ENCODE results near the gene TFDP1.
"Not testable (repeated sequence)": the region's sequence is repeated elsewhere in the genome, so short reads cannot be mapped to it uniquely, and the experiment has no call there.

The TFDP1 gene

DNA sequence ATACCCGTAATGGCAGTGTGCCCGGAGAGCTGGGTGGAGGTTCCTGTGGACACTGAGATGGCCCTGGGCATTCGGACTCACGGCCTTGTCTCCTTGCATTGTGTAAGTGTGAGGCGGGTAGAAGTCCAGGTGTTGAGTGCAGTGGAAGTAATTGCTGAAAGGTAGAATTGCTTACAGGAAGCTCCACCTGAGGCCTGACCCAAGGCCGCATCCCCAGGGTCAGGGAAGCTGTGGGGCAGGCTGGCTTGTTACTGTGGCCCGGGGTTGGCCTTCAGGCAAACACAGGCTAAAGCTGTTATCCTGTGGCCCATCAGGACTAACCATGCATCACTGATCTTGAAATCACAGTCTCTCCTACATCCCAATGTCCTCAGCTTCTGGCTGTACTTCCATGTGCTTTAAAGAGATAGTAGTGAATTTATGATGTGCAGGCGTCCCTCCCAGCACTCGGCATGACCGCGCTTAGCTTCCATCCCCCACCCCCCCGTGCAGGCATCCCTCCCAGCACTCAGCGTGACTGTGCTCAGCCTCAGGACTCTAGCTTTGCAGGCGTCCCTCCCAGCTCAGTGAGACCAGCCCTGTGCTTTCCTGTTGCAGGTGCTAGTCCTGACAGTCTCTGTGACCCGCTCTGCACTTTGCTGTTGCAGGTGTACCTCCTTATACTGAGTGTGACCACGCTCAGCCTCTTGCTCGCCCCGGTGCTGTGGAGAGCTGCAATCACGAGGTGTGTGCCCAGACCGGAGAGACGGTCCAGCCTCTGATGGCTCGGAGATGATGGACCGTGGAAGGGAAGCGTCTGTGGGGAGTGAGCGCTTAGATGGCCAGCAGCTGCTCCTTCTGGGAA lies 35.6 kb upstream of the TFDP1 start:
- no peak overlapping the region for H3K27ac ChIP-seq

DNA sequence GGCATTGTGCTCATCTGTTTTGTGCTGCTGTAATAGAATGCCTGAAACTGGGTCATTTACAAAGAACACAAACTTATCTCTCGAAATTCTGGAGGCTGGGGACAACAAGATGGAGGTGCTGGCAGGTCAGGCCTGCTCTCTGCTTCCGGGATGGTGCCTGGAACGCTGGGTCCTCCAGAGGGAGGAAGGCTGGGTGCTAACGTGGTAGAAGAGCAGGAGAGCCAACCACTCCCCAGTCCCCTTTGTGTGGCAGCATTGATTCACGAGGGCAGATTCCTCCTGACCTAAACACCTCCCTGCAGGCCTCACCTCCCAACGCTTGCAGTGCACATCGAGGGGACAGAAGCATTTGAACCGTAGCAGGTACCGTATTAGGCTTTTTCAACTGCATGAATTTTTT lies 34.1 kb upstream of the TFDP1 start:
- H3K27ac ChIP-seq, result no peak overlapping the region
- no peak for DNase-seq (ENCODE audit: low read depth, low spot score)

More for the DNA sequence above, 35.6 kb upstream of the TFDP1 start:
- DNase-seq (ENCODE audit: low read depth, low spot score), result no peak

DNA sequence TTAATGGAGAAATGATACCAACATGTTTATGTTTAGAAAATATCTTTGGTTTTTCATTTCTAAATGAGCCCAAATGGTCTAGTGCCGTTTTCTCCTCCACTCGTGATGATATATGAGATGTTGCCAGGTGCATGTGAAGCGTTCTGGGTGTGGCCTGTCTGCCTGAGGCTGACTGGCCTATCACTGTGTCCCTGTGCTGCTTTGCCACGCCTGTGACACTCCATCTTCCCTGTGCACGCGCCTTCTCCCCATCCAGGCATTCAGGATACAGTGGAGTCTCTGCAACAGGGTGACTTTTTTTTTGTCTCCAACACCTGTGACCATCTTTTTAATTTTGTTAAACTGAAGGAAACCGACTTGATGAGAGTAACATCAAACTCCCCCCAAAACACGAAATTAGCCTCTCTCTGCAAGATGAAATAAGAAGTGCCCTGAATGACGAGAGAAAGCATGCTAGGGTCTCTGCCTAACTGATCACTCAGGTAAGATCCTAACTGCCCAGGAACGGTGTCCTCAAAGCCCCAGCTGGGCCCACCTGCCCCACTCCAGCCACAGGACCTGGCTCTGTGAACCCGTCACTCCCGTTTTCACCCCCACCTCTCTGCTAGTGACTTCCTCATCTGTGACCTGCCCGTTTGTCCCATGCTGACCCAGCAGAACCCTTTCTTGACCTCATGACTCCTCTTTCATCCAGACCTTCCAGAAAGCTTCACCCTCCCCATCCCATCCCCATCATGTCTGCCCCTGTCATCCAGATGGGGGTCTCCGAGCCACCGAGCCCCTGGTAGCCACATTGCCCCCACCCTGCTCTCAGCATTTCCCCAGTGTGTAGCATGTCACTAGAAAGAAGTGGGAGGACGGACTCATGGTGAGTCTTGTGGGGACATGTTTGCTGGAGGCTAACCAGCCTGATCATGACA lies 33.2 kb upstream of the TFDP1 start:
- DNase-seq (ENCODE audit: low read depth, low spot score), result no peak
- no peak overlapping the region for H3K27ac ChIP-seq

DNA sequence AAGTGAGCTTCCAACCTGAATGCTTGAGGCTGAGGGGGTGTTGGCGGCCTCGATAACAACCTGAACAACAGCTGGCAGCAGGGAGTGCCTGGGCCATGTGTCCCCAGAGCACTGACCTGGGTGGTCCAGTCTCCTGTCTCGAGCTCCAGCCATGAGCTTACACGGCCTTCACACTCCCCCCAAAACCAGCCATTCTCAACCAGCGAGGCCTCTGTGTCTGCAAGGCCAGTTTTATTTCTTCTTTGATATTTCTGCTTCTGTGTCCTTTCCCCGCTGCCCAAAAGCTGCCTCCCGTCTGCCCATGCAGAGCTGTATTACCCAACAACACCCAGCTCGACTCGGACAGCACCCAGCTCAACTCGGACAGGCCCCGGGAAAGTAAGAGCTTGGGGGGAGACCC lies 32.5 kb upstream of the TFDP1 start:
- no peak overlapping the region for H3K27ac ChIP-seq
- DNase-seq (ENCODE audit: low read depth, low spot score), result no peak

DNA sequence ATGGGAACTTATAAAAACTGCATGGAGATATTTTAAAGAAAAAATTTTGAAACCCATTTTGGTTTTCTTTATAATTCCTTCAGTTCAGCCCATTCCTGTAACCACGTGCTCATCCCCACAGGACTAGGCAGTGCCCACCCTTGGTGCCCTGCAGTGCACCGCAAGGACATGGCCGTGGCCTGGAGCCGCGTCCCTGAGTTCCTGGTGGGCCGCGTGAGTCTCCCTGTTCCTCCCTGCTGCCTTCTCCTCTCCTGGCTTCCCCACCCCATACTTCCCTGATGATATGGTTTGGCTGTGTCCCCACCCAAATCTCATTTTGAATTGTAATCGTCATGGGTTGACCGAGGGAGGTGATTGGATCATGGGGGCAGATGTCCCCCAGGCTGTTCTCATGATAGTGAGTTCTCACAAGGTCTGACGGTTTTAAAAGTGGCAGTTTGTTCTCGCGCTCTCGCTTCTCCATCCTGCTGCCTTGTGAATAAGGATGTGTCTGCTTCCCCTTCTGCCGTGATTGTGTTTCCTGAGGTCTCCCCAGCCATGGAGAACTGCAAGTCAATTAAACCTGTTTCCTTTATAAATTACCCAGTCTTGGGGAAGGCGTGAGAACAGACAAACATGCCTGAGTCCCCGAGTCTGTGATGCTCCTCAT lies 31.6 kb upstream of the TFDP1 start:
- no peak for DNase-seq (ENCODE audit: low read depth, low spot score)
- no peak overlapping the region for H3K27ac ChIP-seq

DNA sequence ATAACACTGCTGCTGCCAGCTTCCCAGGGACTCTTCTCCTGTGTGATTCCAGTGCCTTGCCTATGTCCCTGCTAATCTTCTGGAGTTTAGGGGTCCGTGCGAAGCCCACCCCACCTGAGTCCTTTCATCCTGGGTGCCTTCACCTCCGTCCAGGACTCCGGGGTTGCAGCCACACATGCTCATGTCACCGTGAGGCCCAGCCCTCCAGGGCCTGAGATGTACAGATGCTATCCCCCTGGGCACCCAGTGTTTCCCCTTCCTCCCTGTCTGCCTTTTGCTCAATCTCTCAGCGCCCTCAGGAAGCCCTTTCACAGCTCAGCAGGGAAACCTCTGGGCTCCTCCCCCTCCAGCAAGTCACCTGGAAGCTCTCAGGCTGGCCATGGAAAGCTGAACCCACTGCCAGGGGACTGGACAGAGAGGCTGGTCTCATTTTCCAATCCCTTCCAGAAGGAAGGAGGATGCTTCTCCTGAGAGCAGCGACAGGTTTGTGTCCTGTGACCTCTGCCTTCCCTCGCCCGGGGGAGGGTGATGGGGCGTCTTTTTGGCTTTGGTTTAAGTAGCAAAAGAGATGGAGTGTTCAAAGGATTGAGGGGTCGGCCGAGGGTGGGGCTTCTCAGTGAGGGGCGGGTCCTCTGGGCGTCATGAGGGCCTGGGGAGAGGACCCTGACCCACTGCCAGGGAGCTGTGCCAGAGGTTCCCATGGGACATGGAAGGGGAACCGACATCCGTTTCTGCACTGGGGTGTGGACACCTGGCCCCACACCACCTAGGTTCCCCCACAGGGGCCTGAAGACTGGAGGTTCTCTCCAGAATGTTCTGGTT lies 30.8 kb upstream of the TFDP1 start:
- no peak for DNase-seq (ENCODE audit: low read depth, low spot score)
- no peak overlapping the region for H3K27ac ChIP-seq

DNA sequence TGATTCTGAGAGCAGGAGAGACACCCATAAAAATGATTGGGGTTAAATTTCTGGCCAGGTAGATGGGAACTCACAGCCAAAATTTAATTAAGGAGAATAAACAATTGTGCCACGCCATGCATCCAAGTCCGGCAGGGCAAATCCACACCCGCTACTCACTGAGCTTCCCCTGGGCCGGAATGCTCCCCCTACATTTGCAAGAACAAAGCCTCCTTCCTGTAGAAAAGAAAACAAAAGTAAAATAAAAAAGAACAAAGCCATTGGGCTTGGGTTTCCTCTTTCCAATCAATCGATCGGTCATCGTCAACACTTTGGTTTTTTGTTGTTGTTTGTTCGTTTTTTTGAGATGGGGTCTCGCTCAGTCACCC lies 30.2 kb upstream of the TFDP1 start:
- DNase-seq (ENCODE audit: low read depth, low spot score), result no peak
- H3K27ac ChIP-seq, result no peak overlapping the region

DNA sequence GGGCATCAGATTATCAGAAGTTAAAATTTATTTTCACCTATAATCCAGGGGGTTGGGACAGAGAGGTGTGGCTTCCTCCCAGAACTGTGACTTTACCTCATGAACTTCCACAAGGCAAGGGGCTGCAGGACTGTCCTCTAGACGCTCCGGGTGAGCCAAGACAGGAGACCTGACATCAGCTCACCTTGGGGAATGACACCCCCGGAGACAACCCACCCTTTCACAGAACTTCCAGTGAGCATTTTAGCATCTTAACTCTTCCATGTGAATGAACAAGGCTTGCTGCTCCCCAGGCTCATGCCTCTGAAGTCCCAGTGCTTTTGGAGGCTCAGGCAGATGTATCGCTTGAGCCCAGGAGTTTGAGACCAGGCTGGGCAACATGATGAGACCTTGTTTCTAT lies 29.4 kb upstream of the TFDP1 start:
- no peak for DNase-seq (ENCODE audit: low read depth, low spot score)
- H3K27ac ChIP-seq, result no peak overlapping the region

DNA sequence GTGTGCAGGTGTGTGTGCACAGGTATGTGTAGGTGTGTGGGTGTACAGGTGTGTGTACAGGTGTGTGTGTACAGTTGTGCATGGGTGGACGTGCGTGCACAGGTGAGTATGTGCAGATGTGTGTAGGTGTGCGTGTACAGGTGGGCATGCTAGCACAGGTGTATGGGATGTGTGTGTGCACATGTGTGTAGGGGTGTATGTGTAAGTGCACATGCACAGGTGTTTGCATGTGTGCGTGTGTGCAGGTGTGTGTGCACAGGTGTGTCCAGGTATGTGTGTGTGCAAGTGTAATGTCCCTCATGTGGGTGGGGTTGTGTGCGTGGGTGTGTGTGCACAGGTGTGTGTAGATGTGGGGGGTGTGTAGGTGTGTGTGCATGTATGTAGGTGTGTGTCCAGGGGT lies 27.5 kb upstream of the TFDP1 start:
- H3K27ac ChIP-seq, result no peak overlapping the region
- DNase-seq (ENCODE audit: low read depth, low spot score), result no peak

DNA sequence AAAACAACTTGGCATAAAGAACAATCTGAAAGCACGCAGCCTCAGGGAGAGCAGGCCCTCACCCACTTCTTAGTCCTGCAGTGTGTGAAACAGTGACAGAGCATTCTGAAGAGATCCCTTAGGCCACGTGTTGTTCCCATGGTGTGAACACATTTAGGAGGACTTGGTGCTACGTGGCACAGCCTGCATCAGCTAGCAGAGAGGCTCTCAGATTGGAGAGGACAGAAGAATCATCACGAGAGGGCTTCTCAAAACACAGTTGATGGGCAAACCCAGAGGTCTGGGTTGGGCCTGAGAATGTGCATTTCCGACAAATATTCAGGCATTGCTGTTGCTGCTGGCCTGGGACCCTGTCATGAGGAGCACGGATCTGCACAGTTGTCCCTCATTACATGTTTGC lies 26.1 kb upstream of the TFDP1 start:
- H3K27ac ChIP-seq, result no peak overlapping the region
- no peak for DNase-seq (ENCODE audit: low read depth, low spot score)

DNA sequence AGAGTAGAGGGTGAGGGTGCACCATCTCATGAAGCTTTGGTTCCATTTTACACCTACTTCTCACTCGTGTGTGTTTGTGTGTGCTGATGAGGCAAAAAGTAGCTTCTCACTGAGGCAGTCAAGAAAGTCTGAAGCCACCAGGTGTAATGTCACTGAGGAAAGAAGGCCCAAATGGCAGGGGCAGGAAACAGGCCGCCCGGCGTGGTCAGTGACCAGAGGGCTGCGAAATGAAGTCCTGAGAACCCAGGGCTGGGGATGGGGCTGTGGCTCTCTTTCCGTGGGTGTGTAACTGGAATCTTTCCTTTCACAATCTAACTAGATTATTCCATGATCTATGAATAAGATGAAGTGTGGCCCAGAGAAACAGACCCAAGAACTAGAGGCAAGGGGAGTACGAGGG lies 25.5 kb upstream of the TFDP1 start:
- no peak for DNase-seq (ENCODE audit: low read depth, low spot score)

DNA sequence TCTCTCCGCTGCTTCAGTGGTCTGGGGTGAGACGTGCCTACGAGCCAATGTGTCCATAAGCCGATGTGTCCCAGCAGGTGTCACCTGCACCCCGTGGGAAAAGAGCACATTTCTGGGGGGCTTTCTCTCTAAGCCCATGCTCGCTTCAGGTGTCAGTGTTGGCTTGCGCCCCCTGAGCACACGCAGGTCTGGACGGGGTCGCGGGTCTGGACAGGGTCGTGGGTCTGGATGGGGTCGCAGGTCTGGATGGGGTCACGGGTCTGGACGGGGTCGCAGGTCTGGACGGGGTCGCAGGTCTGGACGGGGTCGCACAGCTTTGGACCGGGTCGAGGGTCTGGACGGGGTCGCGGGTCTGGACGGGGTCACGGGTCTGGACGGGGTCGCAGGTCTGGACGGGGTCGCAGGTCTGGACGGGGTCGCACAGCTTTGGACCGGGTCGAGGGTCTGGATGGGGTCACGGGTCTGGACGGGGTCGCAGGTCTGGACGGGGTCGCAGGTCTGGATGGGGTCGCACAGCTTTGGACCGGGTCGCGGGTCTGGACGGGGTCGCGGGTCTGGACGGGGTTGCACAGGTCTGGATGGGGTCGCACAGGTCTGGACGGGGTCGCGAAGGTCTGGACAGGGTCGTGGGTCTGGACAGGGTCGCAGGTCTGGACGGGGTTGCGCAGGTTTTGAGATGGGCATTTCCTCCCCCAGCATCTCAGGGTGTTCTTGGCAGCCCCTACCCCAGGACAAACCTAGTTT lies 24.5 kb upstream of the TFDP1 start:
- no peak for DNase-seq (ENCODE audit: low read depth, low spot score)
- no peak overlapping the region for H3K27ac ChIP-seq

More for the DNA sequence above, 25.5 kb upstream of the TFDP1 start:
- H3K27ac ChIP-seq, result no peak overlapping the region

DNA sequence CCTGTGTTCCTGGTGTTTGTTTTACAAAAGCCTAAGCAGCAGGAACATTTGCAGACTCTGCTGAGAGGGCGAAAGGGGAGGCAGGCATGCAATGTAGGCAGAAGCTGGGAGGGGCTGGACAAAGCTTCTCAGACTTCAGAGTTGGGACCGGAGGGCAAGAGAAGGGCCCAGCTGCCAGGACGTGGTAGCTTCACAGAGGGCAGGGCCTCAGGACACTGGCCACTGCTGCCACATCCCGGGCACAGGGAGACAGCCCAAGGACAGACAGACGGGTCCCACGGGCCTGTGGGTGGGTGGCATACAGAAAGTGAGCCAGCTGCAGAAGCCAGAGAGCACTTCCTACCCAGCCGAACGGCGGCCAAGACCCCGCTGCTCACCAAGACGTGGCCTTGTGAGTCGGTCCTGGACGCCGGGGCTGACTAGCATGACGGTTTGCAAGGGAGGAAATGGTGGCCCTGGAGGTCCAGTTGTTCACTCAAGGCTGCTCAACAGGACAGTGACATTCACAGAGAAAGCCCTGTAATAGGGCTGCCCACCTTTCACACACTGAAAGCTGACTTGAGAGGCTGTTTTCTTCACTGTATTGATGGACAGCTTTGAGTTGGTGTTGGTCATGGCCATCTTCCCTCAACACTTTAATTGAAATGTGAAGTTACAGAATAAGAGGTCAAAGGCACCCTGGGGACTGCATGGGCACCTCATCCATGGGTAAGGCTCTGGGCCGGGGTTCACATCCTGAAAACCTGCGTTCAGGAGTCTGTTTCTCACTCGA lies 23.7 kb upstream of the TFDP1 start:
- H3K27ac ChIP-seq, result no peak overlapping the region
- no peak for DNase-seq (ENCODE audit: low read depth, low spot score)

DNA sequence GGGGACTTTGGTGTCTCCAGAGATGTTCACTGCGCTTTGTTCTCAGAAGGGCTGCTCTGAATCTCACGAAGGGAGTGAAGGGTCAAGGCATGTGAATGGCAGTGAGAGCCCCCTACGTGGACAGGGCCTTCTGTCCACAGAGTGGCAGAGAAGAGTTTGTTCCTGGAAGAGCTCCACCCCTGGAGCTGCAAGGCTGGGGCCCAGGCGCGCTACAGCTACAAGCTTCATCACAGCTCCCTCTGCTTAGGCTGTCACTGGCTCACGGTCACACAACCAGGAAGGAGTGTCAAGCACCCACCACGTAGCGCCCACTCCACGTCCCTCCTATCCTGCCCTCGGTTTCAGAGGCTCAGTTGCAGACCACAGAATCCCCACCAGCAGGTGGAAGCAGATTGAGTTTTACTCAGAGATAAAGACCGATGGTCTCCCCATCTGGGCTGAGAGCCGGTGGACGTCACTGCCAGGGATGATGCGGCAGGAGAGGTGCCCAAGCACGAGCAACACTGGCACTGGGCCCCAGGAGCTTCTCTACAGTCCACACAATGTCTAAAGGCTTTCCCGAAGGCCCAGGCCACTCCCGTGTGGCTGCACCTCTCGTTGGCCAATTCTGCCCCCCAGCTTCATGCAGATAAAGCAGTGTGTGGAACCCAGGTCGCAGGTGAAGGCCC lies 23.0 kb upstream of the TFDP1 start:
- H3K27ac ChIP-seq, result no peak overlapping the region
- DNase-seq (ENCODE audit: low read depth, low spot score), result no peak

DNA sequence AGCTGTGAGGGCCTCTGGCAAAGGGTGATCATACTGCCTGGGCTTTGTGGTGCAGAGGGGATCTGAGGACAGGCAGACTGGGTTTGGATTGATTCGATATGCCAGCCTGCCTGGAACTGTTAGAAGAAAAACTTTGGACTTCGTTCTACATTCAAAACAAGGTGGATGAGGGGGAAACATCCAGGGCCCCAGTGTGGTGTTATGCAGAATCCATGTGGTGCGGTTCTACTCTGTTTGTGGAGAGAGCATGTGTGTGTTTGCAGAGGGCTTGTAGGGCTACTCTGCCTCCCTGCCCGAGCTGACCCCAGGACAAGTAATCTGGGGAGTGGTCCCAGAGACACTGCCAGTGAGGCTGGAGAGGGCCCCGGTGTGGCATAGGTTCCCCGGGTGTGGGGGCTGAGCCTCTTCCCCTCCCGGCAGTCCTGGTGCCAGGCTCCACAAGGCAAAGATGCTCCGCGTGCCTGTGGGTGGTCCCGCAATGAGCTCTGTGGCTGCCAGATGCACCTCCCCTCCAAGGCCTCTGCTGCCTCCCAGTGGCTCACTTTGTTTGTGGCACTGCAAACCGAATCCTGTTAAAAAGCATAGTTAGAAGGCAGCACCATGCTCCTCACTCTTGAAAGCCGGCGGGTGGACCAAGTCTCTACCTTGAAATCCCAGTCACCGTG lies 22.3 kb upstream of the TFDP1 start:
- no peak for DNase-seq (ENCODE audit: low read depth, low spot score)
- no peak overlapping the region for H3K27ac ChIP-seq

DNA sequence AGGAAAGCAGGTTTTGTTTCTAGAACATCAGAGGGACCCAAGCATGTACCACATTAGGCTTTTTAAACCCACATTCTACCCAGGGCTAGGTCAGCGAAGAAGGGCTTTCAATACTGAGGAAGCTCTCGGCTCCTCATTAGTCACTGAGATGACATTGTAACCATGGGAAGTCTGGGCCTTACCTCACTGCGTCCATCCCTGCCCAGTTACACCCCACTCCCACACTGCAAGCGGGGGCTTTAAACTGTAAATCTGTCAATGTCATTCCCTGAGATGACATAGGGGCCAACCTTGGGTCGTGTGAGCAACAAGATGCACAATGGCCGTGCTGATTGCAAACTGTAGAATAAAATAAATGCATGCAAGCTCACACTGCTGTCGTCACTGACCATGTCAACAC lies 21.7 kb upstream of the TFDP1 start:
- H3K27ac ChIP-seq, result no peak overlapping the region
- no peak for DNase-seq (ENCODE audit: low read depth, low spot score)

DNA sequence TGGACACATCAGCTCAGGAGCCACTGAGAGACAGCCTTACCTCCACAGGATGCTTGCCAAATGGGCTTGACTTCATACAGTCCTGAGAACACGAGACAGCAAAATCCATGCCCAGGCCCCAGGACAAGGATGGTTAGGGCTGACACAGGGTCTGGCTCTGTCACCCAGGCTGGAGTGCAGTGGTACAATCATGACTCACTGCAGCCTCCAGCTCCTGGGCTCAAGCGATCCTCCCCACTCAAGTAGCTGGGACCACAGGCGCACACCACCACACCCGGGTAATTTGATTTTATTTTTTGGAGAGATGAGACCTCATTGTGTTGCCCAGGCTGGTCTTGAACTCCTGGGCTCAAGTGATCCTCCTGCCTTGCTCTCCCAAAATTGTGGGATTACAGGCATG lies 21.0 kb upstream of the TFDP1 start:
- DNase-seq (ENCODE audit: low read depth, low spot score); H3K27ac ChIP-seq: not testable (repeated sequence)

All from epithelial cell of prostate (primary cell).